ENCODE measurements around the gene ZC3H18. TPM values are rescaled to one million over a fixed set of nuclear protein-coding genes. Genes with fewer than 3 reads are reported as not detected.

The ZC3H18 gene
- total and polyA plus RNA-seq, 10 of the 15 experiments (the other 5 are each of a cell fraction or from before 2014, with no cell fraction given), result 1.0 to 58.3 (median 22.4) TPM

- intact Hi-C loops (cut with micrococcal nuclease; ENCODE audit: unreplicated experiment), result no loop called here
- Histone ChIP-seq H3K4me2 (ENCODE audit: control insufficient read depth, insufficient read depth) (no peak overlapping the region), H3K27ac (ENCODE audit: control insufficient read depth, insufficient read depth) (no peak overlapping the region), H3K4me3 (no peak overlapping the region), H3K9me3 (replicated peaks; ENCODE audit: control insufficient read depth, insufficient read depth, low read length) (peaks cover 14% of the 10 kb centered on the region; the same call in 2 of the 3 replicates), H4K20me1 (ENCODE audit: control insufficient read depth, insufficient read depth) (no peaks in the 10 kb centered on the region), H3K9ac (ENCODE audit: control insufficient read depth, insufficient read depth, low read length) (no peak overlapping the region), H3K36me3 (ENCODE audit: control insufficient read depth in 2 of 2, insufficient read depth in 2 of 2, low read length in 1 of 2) (no peaks in the 10 kb centered on the region), H3K79me2 (ENCODE audit: control insufficient read depth, insufficient read depth, low read length) (peaks cover 4% of the 10 kb centered on the region; the same call in 1 of the 2 replicates), H3K27me3 (replicated peaks in 1 of 2; ENCODE audit: control insufficient read depth in 2 of 2, insufficient read depth in 2 of 2, low read length in 1 of 2) (no peaks in the 10 kb centered on the region; a peak in 1 of 4 replicates), H2AFZ (ENCODE audit: control insufficient read depth, low read depth, low read length) (no peak overlapping the region), H3K4me1 (ENCODE audit: control insufficient read depth, insufficient read depth, low read length) (peaks cover 5% of the 10 kb centered on the region)
- in situ Hi-C loops (cut with MboI), result no loop called here
- ChIA-PET POLR2A (no interaction called here), SMC1A (ENCODE audit: uncharacterized antibody, unreplicated experiment) (no interaction called here), CTCF (interaction anchor here (0.8 kb wide), 1 partner anchor 96 kb away, joined by 3 read pairs; no protein-coding TSS in a partner anchor), RAD21 (ENCODE audit: unreplicated experiment) (no interaction called here)
- no TSS peak for BruUV-seq (replicated peaks)
- 35% methylated on average over 26 of the region's 26 CpGs for WGBS (ENCODE audit: insufficient coverage, insufficient replicate concordance, low lambda C conversion rate, missing lambda C conversion rate)
- TF ChIP-seq CTCF (IDR thresholded peaks at IDR 0.05 in 2 of 3, conservative IDR thresholded peaks at IDR 0.05 in 1 of 3; ENCODE audit: control insufficient read depth in 2 of 3, extremely low read depth in 1 of 3, insufficient read depth in 1 of 3, low read depth in 3 of 3, low read length in 3 of 3), result peak in 1 of 3 experiments; percentile 28; a peak in 2 of 6 replicates
- no peak for TF ChIP-seq SUPT20H (IDR thresholded peaks at IDR 0.05; ENCODE audit: borderline replicate concordance, control insufficient read depth, low read depth, low read length)
- no peak for TF ChIP-seq SPI1 (IDR thresholded peaks at IDR 0.05; ENCODE audit: borderline replicate concordance, insufficient read depth, low read depth, low read length)
- TF ChIP-seq ZNF687 (IDR thresholded peaks at IDR 0.05), result no peak
- ATAC-seq (peak; percentile 31), FAIRE-seq (no peak), DNase-seq (ENCODE audit: low read depth, low spot score) (no peak)
Measured at GRCh38 chr16:88539652-88540345, 30.4 kb upstream of the ZC3H18 start.

All from GM12878 (cell line).